Endometrium (tissue), 2 donors: ENCODE measurements around the gene MTSS2.
"Not testable (repeated sequence)": the region's sequence is repeated elsewhere in the genome, so short reads cannot be mapped to it uniquely, and the experiment has no call there.

Source experiments
- FAIRE-seq: peaks from 2 replicates; lab custom pipeline; 2012; peaks lifted over from hg19 to GRCh38; lab: Jason Lieb, UNC
- donor health status: control.
- donor health status: control.

The MTSS2 gene

GRCh38 chr16:70653809-70654771, 31.8 kb downstream of the MTSS2 start:
- FAIRE-seq = peak; percentile 95

- no peak for FAIRE-seq
Measured at GRCh38 chr16:70653406-70653805, 32.4 kb downstream of the MTSS2 start.

- FAIRE-seq = no peak
Measured at GRCh38 chr16:70652322-70652721, 33.5 kb downstream of the MTSS2 start.

- no peak for FAIRE-seq
Measured at GRCh38 chr16:70651524-70651923, 34.3 kb downstream of the MTSS2 start.

- no peak for FAIRE-seq
Measured at GRCh38 chr16:70650216-70650615, 35.6 kb downstream of the MTSS2 start.

GRCh38 chr16:70649300-70649699, 36.6 kb downstream of the MTSS2 start:
- FAIRE-seq = no peak

GRCh38 chr16:70648606-70649005, 37.2 kb downstream of the MTSS2 start:
- no peak for FAIRE-seq

- no peak for FAIRE-seq
Measured at GRCh38 chr16:70647441-70648359, 38.2 kb downstream of the MTSS2 start.

- FAIRE-seq = no peak
Measured at GRCh38 chr16:70646260-70647241, 39.3 kb downstream of the MTSS2 start, which contains the start of gene IL34. TSS of gene IL34 (plus strand) at chr16:70646559. CDS start at chr16:70646948, 389 bp downstream.

GRCh38 chr16:70644763-70645597, 40.9 kb downstream of the MTSS2 start:
- no peak for FAIRE-seq

- FAIRE-seq = not testable (repeated sequence)
Measured at GRCh38 chr16:70643264-70643663, 42.6 kb downstream of the MTSS2 start.

- FAIRE-seq = no peak
Measured at GRCh38 chr16:70642633-70643032, 43.2 kb downstream of the MTSS2 start.

GRCh38 chr16:70638814-70639792, 46.8 kb downstream of the MTSS2 start:
- FAIRE-seq = no peak
